Renal pelvis (tissue), 4 donors: ENCODE data around the gene EHMT1. TPM values are rescaled to one million over a fixed set of nuclear protein-coding genes. Genes with fewer than 3 reads are reported as not detected.
"Not testable (repeated sequence)": the region's sequence is repeated elsewhere in the genome, so short reads cannot be mapped to it uniquely, and the experiment has no call there.

Experiments
- DNase-seq: peaks from one replicate; pipeline ENCODE4 v3.0.0-alpha.2; 2013
- polyA plus RNA-seq, 3 donors: library from polyadenylated mRNA; unstranded; fragments of 120-200 nt; gene quantifications; one replicate each; pipeline ENCODE4 v1.2.1, GENCODE V29; 2013; ENCODE audit not compliant: insufficient read length in 3 of 3

The EHMT1 gene
- polyA plus RNA-seq, 3 donors, result 80.4 to 83.4 (median 82.8) TPM

GRCh38 chr9:137613738-137614523 is 4.9 kb upstream of the EHMT1 start:
- DNase-seq, result no peak

GRCh38 chr9:137614631-137615386 is 4.0 kb upstream of the EHMT1 start:
- DNase-seq, result no peak

GRCh38 chr9:137615387-137615871 is 3.4 kb upstream of the EHMT1 start:
- no peak for DNase-seq

- DNase-seq, result no peak
Measured at GRCh38 chr9:137619240-137620047, 639 bp downstream of the EHMT1 start.

- DNase-seq, result no peak
Measured at GRCh38 chr9:137620048-137620405, 1.2 kb downstream of the EHMT1 start.

GRCh38 chr9:137620581-137620980 is 1.8 kb downstream of the EHMT1 start:
- no peak for DNase-seq

GRCh38 chr9:137621131-137621757 is 2.4 kb downstream of the EHMT1 start:
- DNase-seq, result no peak

- not testable (repeated sequence) for DNase-seq
Measured at GRCh38 chr9:137622211-137622610, 3.4 kb downstream of the EHMT1 start.

- DNase-seq, result no peak
Measured at GRCh38 chr9:137626464-137626863, 7.7 kb downstream of the EHMT1 start.

- not testable (repeated sequence) for DNase-seq
Measured at GRCh38 chr9:137627406-137627805, 8.6 kb downstream of the EHMT1 start.

- DNase-seq, result no peak
Measured at GRCh38 chr9:137630126-137630525, 11.3 kb downstream of the EHMT1 start.

- DNase-seq, result no peak
Measured at GRCh38 chr9:137630679-137631078, 11.9 kb downstream of the EHMT1 start.

GRCh38 chr9:137631345-137632229 is 12.8 kb downstream of the EHMT1 start:
- no peak for DNase-seq

- DNase-seq, result no peak
Measured at GRCh38 chr9:137632230-137633161, 13.7 kb downstream of the EHMT1 start.

GRCh38 chr9:137634016-137634415 is 15.2 kb downstream of the EHMT1 start:
- DNase-seq, result no peak

GRCh38 chr9:137638680-137639079 is 19.9 kb downstream of the EHMT1 start:
- DNase-seq, result no peak

- no peak for DNase-seq
Measured at GRCh38 chr9:137639303-137640051, 20.7 kb downstream of the EHMT1 start.

GRCh38 chr9:137640862-137641261 is 22.1 kb downstream of the EHMT1 start:
- DNase-seq, result no peak

- no peak for DNase-seq
Measured at GRCh38 chr9:137642118-137642601, 23.4 kb downstream of the EHMT1 start.
